Measurements from ENCODE around the gene IPP. TPM values are rescaled to one million over a fixed set of nuclear protein-coding genes. Genes with fewer than 3 reads are reported as not detected.
A peak's percentile ranks its signal among the peaks of the same experiment; 100 is the strongest.
"Not testable (repeated sequence)": the region's sequence is repeated elsewhere in the genome, so short reads cannot be mapped to it uniquely, and the experiment has no call there.

IPP gene
- total and polyA plus RNA-seq, 10 donors = 0.96 to 13.4 (median 9.9) TPM

DNA sequence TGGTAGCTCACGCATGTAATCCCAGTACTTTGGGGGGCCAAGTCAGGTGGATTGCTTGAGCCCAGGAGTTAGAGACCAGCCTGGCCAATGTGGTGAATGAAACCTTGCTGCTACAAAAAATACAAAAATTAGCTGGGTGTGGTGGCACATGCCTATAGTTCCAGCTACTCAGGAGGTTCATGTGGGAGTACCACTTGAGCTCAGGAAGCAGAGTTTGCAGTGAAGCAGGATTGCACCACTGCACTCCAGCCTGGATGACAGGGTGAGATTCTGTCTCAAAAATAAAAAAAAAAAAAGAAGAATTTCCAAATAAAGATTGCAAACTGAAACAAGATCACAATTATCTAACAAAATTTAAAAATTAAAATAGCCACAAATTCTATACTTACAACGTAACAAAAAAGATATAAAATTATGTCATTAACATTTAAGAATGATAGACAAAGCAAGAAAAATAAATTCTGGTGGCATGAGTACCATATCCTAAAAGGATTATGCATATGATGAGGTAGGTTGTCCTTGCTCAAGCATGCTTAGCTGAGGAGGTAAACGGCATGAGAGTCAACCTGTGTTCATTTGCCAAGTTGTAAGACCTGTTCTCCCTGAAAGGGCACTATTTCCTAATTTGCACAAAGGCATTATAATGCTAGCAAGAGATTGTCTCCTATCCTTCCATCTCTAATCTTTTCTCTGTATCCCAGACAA, 20.2 kb downstream of the IPP start:
- peaks cover 0 to 31% (median 15%) of the 10 kb centered on the region in 6 donors for H3K36me3 ChIP-seq
- no peak for DNase-seq
- intact Hi-C loops (cut with DNase I; ENCODE audit: low total_unique reads) = no loop called here
- peaks cover 0 to 9% (median 0%) of the 10 kb centered on the region in 6 donors for H3K4me1 ChIP-seq
- TF ChIP-seq POLR2A (IDR thresholded peaks at IDR 0.05) (no peak), POLR2AphosphoS5 (IDR thresholded peaks at IDR 0.05) (no peak)
- TF ChIP-seq, protein P1, sequence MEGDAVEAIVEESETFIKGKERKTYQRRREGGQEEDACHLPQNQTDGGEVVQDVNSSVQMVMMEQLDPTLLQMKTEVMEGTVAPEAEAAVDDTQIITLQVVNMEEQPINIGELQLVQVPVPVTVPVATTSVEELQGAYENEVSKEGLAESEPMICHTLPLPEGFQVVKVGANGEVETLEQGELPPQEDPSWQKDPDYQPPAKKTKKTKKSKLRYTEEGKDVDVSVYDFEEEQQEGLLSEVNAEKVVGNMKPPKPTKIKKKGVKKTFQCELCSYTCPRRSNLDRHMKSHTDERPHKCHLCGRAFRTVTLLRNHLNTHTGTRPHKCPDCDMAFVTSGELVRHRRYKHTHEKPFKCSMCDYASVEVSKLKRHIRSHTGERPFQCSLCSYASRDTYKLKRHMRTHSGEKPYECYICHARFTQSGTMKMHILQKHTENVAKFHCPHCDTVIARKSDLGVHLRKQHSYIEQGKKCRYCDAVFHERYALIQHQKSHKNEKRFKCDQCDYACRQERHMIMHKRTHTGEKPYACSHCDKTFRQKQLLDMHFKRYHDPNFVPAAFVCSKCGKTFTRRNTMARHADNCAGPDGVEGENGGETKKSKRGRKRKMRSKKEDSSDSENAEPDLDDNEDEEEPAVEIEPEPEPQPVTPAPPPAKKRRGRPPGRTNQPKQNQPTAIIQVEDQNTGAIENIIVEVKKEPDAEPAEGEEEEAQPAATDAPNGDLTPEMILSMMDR (IDR thresholded peaks at IDR 0.05 in 8 of 11, conservative IDR thresholded peaks at IDR 0.05 in 3 of 11) = no peak
- whole genome bisulfite sequencing, 5 donors = 79 to 86% (median 85%) methylated on average over 3 of the region's 3 CpGs
- no peak overlapping the region for H3K4me3 ChIP-seq
- no peaks in the 10 kb centered on the region for H3K27me3 ChIP-seq (replicated peaks in 1 of 7)
- no peaks in the 10 kb centered on the region for H3K9me3 ChIP-seq
- no peak overlapping the region for H3K27ac ChIP-seq

DNA sequence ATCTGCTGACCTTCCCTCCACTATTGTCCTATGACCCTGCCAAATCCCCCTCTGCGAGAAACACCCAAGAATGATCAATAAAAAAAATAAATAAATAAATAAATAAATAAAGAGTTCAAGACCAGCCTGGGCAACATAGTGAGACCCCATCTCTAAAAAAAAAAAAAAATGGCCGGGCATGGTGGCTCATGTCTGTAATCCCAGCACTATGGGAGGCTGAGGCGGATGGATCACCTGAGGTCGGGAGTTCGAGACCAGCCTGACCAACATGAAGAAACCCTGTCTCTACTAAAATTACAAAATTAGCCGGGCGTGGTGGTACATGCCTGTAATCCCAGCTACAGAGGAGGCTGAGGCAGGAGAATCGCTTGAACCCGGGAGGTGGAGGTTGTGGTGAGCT, 24.4 kb downstream of the IPP start:
- intact Hi-C loops (cut with DNase I; ENCODE audit: low total_unique reads); H3K27ac ChIP-seq; DNase-seq; H3K27me3 ChIP-seq (replicated peaks in 1 of 7); H3K9me3 ChIP-seq; H3K4me3 ChIP-seq: not testable (repeated sequence)
- H3K36me3 ChIP-seq = peaks cover 0 to 40% (median 15%) of the 10 kb centered on the region in 6 donors
- H3K4me1 ChIP-seq = peaks cover 0 to 21% (median 3%) of the 10 kb centered on the region in 6 donors
- WGBS, 5 donors = 95 to 98% (median 96%) methylated on average over 9 of the region's 9 CpGs

DNA sequence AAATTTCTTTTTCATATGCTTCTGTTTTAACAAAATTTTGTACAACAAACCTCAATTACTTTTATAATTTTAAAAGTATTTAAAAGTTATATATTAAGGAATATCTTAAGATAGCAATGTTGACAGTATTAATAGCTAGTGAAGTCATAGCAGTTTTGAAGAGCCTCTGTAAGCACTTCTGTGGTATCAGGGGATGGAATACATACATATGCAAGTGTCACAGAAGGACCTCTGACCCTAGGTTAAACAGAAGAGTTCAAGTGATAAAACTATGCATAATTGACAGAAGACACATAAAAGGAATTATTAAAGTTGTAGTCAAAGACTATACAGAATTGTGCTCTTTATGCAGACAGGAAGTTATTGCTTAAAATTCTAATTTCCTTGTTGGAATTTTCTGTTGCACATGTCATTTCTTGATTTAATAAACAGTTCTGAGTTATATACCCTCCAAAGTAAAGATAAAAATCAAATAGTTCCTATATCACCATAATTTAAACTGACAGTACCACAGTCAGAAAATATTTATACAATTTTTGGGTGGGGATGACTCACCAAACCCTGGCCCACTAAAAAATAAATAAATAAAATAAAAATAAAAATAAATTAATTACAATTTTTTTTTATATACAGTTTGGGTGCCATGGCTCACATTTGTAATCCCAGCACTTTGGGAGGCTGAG, 27.1 kb downstream of the IPP start:
- TF ChIP-seq POLR2A (IDR thresholded peaks at IDR 0.05) = no peak
- H3K27me3 ChIP-seq (replicated peaks in 1 of 7) = no peaks in the 10 kb centered on the region
- H3K4me3 ChIP-seq = no peak overlapping the region
- peaks cover 0 to 39% (median 14%) of the 10 kb centered on the region in 6 donors for H3K36me3 ChIP-seq
- H3K9me3 ChIP-seq = no peaks in the 10 kb centered on the region
- H3K4me1 ChIP-seq = peaks cover 0 to 14% (median 3%) of the 10 kb centered on the region in 6 donors
- no peak for DNase-seq
- intact Hi-C loops (cut with DNase I; ENCODE audit: low total_unique reads) = no loop called here
- H3K27ac ChIP-seq = peak overlapping the region in 2 of 8 donors; percentile 37 to 64

DNA sequence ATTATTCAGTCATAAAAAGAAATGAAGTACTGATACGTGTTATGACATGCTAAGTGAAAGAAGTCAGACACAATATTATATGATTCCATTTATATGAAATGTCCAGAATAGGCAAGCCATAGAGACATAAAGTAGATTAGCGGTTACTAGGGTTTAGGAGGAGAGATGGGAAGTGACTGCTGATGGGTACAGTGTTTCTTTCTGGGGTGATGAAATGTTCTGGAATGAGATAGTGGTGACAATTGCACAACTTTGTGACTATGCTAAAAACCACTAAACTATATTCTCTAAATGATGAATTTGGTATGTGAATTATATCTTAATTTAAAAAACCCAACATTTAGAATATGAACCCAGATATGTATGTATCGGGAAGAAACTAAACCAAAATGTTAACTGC, 27.6 kb downstream of the IPP start:
- intact Hi-C loops (cut with DNase I; ENCODE audit: low total_unique reads) = no loop called here
- DNase-seq = no peak
- H3K36me3 ChIP-seq = peaks cover 0 to 42% (median 15%) of the 10 kb centered on the region in 6 donors
- H3K4me1 ChIP-seq = peaks cover 0 to 14% (median 3%) of the 10 kb centered on the region in 6 donors
- no peaks in the 10 kb centered on the region for H3K27me3 ChIP-seq (replicated peaks in 1 of 7)
- peak overlapping the region in 2 of 8 donors; percentile 37 to 64 for H3K27ac ChIP-seq
- TF ChIP-seq POLR2AphosphoS5 (IDR thresholded peaks at IDR 0.05) = no peak
- TF ChIP-seq, protein P1 (IDR thresholded peaks at IDR 0.05 in 8 of 11, conservative IDR thresholded peaks at IDR 0.05 in 3 of 11) = no peak
- no peak for TF ChIP-seq POLR2A (IDR thresholded peaks at IDR 0.05)
- H3K4me3 ChIP-seq = no peak overlapping the region
- no peaks in the 10 kb centered on the region for H3K9me3 ChIP-seq
- 74 to 96% (median 80%) methylated on average over 3 of the region's 3 CpGs for WGBS, 5 donors

DNA sequence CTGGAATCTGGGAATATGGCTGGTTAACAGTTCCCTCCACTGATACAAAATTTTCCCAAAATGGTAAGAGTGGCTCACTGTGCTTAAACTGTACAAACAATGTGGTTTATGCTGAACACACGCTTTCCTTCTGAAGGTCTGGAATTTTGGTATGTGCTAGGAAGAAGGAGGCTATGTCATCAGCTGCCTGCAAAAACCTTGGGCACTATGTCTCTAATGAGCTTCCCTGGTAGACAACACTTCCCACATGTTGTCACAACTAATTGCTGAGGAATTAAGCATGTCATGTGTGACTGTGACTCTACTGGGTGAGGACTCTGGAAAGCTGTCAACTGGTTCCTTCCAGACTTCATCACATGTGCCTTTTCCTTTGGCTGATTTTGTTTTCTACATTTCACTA, 29.2 kb downstream of the IPP start:
- Histone ChIP-seq H3K36me3 (peaks cover 0 to 39% (median 6%) of the 10 kb centered on the region in 6 donors), H3K27ac (no peak overlapping the region), H3K4me1 (peaks cover 0 to 14% (median 3%) of the 10 kb centered on the region in 6 donors), H3K4me3 (no peak overlapping the region), H3K9me3 (no peaks in the 10 kb centered on the region), H3K27me3 (replicated peaks in 1 of 7) (no peaks in the 10 kb centered on the region)
- intact Hi-C loops (cut with DNase I; ENCODE audit: low total_unique reads) = no loop called here
- no peak for TF ChIP-seq POLR2A (IDR thresholded peaks at IDR 0.05)
- TF ChIP-seq, protein P1 (IDR thresholded peaks at IDR 0.05 in 8 of 11, conservative IDR thresholded peaks at IDR 0.05 in 3 of 11) = no peak
- TF ChIP-seq POLR2AphosphoS5 (IDR thresholded peaks at IDR 0.05) = no peak
- 72 to 95% (median 94%) methylated on average over 1 of the region's 1 CpG for WGBS, 5 donors
- DNase-seq = no peak
